ENCODE results near the gene DNAJC5.

DNAJC5 gene

DNA sequence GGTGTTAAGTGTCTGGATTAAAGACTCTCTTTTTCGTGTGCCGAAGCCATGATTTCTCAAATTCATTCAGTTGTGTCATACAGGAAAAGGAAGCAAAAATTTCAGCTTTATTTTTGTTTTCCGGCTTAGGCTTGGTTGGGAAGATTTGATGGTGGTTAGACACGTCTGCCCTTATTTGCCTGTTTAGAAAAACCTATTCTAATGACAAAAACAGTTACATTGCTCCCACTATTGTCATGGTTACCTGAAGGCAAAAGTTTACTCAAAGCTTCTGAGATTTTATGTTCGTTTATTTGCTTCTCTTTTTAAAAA, 982 bp downstream of the DNAJC5 start:
- DNase-seq (ENCODE audit: low read depth): no peak
- TF ChIP-seq, protein P1, sequence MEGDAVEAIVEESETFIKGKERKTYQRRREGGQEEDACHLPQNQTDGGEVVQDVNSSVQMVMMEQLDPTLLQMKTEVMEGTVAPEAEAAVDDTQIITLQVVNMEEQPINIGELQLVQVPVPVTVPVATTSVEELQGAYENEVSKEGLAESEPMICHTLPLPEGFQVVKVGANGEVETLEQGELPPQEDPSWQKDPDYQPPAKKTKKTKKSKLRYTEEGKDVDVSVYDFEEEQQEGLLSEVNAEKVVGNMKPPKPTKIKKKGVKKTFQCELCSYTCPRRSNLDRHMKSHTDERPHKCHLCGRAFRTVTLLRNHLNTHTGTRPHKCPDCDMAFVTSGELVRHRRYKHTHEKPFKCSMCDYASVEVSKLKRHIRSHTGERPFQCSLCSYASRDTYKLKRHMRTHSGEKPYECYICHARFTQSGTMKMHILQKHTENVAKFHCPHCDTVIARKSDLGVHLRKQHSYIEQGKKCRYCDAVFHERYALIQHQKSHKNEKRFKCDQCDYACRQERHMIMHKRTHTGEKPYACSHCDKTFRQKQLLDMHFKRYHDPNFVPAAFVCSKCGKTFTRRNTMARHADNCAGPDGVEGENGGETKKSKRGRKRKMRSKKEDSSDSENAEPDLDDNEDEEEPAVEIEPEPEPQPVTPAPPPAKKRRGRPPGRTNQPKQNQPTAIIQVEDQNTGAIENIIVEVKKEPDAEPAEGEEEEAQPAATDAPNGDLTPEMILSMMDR (IDR thresholded peaks at IDR 0.05; ENCODE audit: low read depth, low read length, missing control alignments): no peak
- H3K4me3 ChIP-seq (ENCODE audit: low read depth, low read length): peak overlapping the region; percentile 68

DNA sequence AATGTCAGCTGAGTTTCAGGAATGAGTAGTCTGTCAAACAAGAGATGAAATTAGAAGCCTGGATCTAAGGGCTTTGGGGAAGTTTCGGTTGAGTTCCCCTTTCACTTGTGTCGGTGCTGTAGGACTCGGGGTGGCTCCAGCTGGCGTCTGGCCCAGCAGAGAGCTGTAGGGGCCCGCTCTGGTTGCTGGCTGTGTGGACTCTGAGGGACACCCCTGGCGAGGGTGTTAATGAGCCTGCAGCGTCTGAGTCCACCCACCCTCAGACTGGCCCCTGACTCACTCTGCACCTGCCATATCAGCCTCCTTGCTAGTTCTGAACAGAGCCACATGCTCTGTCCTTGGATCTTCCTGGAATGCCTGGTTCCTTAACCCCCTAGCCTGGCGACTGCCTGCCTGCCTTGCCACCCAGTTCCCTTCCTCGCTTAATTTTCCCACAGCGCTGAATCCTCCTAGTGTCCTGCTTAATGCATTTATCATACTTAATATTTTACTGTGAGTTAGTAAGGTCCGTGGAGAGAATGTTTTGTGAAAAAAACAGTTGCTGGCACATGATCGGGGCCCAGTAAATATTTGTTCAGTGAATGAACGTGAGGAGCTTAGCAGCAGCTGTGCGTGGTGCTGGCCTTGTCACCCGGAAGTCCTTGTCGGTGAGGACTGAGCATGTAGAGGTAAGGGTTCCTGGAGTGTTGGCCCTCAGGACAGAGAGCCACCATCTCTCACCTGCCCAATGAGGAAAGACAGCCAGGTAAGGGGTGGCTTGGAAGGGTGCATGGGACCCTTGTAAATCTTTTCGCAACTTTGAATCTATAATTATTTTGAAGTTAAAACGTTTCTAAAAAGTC, 1.6 kb downstream of the DNAJC5 start:
- peak overlapping the region; percentile 68 for H3K4me3 ChIP-seq (ENCODE audit: low read depth, low read length)
- peak; percentile 56 for DNase-seq (ENCODE audit: low read depth)
- TF ChIP-seq, protein P1 (IDR thresholded peaks at IDR 0.05; ENCODE audit: low read depth, low read length, missing control alignments): no peak

DNA sequence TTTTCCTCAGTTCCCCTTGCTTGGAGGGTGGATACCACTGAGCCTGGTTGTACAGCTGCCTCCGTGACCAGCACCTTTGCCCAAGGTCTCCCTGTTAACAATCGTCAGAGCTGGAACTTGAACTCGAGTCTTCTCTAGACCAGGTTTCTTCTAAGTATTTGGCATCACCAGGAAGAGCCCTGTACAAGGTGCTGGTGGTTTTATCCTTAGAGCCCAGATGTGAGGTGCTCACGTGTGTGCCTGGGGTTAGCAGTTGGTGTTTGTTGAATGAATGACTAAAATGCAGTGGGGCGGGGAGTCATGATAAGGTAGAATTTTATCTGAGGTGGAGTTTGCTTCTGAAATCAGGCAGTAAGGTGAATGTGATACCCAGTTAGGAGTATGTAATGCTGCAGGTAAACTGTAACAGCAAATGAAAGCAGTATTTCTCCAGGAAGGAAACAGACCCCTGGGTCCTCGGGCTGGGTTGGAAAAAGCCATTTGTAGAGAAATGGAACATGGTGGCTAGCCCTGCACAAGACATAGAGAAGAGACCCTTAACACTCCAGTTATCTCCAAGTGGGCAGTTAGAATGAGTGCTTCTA, 3.1 kb downstream of the DNAJC5 start:
- TF ChIP-seq, protein P1 (IDR thresholded peaks at IDR 0.05; ENCODE audit: low read depth, low read length, missing control alignments): no peak
- no peak overlapping the region for H3K4me3 ChIP-seq (ENCODE audit: low read depth, low read length)
- DNase-seq (ENCODE audit: low read depth): no peak

DNA sequence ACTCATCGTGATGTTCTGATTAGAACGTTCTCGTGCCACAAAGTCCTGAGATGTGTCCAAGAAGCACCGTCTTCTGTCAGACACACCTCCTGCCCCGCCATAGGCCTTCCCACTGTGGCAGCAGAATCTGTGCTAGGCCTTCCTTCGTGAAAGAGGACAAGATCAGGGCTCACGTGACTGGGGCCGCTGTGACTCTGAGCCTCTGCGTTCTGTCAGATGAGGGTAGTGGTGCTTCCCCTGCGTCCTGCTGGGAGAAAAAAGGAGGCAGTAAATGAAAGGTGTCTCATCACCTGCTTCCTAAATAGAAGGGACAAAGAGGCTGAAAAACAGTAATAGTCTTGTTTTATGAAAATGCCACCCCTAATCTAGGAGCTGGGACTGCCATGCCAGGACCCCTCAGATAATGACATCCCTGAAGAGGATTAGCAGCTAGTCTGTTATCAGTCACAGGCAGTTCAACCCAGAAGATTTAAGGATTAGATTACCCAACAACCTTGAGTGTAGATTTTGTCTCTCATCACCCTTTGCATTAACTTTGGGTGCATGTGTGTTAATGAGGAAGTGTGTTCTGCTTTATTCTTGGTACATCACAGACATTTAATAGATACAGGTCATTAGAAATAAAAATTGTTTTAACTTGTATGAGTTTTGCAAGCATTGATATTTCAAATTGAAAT, 4.1 kb downstream of the DNAJC5 start:
- no peak for DNase-seq (ENCODE audit: low read depth)
- TF ChIP-seq, protein P1 (IDR thresholded peaks at IDR 0.05; ENCODE audit: low read depth, low read length, missing control alignments): no peak
- H3K4me3 ChIP-seq (ENCODE audit: low read depth, low read length): no peak overlapping the region

DNA sequence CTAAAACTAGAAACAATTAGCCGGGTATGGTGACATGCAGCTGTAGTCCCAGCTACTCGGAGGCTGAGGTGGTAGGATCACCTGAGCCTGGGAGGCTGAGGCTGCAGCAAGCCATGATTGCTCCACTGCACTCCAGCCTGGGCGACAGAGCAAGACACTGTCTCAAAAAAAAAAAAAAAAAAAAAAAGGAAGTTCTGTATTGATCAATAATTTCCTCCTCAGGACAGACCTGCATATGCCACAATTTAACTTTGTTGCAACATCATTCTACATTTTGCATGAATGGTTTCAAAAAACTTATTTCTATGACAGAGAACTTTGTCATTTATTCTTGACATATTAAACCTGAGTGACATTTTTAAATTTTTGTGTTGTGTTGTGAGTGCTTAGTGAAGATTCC, 5.5 kb downstream of the DNAJC5 start:
- no peak for DNase-seq (ENCODE audit: low read depth)
- TF ChIP-seq, protein P1 (IDR thresholded peaks at IDR 0.05; ENCODE audit: low read depth, low read length, missing control alignments): no peak
- no peak overlapping the region for H3K4me3 ChIP-seq (ENCODE audit: low read depth, low read length)

DNA sequence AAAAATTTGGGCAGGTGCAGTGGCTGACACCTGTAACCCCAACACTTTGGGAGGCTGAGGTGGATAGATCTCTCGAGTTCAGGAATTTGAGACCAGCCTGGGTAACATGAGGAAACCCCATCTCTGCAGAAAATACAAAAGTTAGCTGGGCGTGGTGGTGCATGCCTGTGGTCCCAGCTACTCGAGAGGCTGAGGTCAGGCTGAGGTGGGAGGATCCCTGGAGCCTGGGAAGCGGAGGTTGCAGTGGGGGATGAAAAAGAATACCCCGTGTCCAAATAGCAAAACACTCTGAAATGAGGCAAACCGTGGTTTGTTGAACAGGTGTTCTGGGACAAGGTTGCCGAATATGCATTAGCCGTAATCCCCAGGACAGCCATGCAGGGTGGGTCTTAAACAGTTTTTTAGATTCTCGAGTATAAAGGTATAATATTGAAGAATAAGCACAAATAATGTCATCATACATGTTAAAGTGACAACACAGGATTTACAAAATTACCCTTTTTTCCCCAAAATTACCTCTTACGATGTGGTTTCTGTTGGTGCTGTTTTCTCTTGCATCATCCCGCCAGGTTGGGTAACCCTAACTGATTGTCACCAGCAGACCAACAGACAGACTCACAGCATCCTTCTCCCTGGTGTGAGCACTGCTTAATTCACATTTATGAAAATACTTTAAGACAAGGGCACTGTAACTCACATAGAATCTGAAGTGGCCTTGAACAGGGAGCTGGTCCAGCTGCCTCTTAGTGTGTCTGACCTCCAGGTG, 9.1 kb downstream of the DNAJC5 start:
- TF ChIP-seq, protein P1 (IDR thresholded peaks at IDR 0.05; ENCODE audit: low read depth, low read length, missing control alignments): no peak
- no peak for DNase-seq (ENCODE audit: low read depth)
- no peak overlapping the region for H3K4me3 ChIP-seq (ENCODE audit: low read depth, low read length)
